SK-N-SH (cell line): ENCODE data around the gene ARMH3.

Experiments
- CTCF ChIP-seq: fragments of 200-600 bp; sonication (generic); IDR thresholded peaks from 2 replicates; pipeline ENCODE4 v1.6.1; 2017; ENCODE audit warnings: antibody characterized with exemption, mild to moderate bottlenecking, moderate library complexity
- EP300 ChIP-seq, 2 experiments: IDR thresholded peaks; 2 replicates each; pipeline versions ENCODE4 v1.4.0 to v1.6.1; 2012; ENCODE audit warnings: borderline replicate concordance in 1 of 2, low read depth in 1 of 2, low read length in 1 of 2
- EZH2phosphoT487 ChIP-seq: fragments of 200-600 bp; sonication (generic); IDR thresholded peaks from 2 replicates; pipeline ENCODE4 v1.6.1; 2017; ENCODE audit warnings: low read depth, mixed run types, mild to moderate bottlenecking, antibody characterized with exemption, moderate library complexity, borderline replicate concordance
- FOSL2 ChIP-seq: IDR thresholded peaks from 2 replicates; pipeline ENCODE4 v1.4.0; 2012; ENCODE audit warnings: low read depth, mild to moderate bottlenecking, moderate library complexity, borderline replicate concordance
- FOXJ3 ChIP-seq: sonication (generic); formaldehyde crosslinking; IDR thresholded peaks from 2 replicates; pipeline ENCODE4 v1.5.1; 2020; ENCODE audit warnings: mild to moderate bottlenecking, missing genetic modification reagents
- JUND ChIP-seq: IDR thresholded peaks from 2 replicates; pipeline ENCODE4 v1.4.0; 2012
- MAX ChIP-seq: IDR thresholded peaks from 2 replicates; pipeline ENCODE4 v1.4.0; 2012; ENCODE audit warnings: low read depth
- NRF1 ChIP-seq: IDR thresholded peaks from 2 replicates; pipeline ENCODE4 v1.6.1; 2012; ENCODE audit warnings: low read depth, mild to moderate bottlenecking, low read length
- POLR2AphosphoS5 ChIP-seq: IDR thresholded peaks from 2 replicates; pipeline ENCODE4 v1.6.1; 2012; ENCODE audit warnings: low read depth, low read length
- RAD21 ChIP-seq: IDR thresholded peaks from 2 replicates; pipeline ENCODE4 v1.6.1; 2012; ENCODE audit warnings: mild to moderate bottlenecking, low read length
- SIN3A ChIP-seq: IDR thresholded peaks from 2 replicates; pipeline ENCODE4 v1.6.1; 2012; ENCODE audit warnings: low read depth, mild to moderate bottlenecking, low read length, moderate library complexity, borderline replicate concordance
- SMC3 ChIP-seq: IDR thresholded peaks from 2 replicates; pipeline ENCODE4 v1.6.1; 2012; ENCODE audit warnings: low read depth, low read length, improper control_type of control experiment
- TCF12 ChIP-seq: IDR thresholded peaks from 2 replicates; pipeline ENCODE4 v1.4.0; 2012

GRCh38 chr10:101950213-101950612 is 105.8 kb downstream of the ARMH3 start:
- no peak for TF ChIP-seq CTCF
- TF ChIP-seq EP300 (IDR thresholded peaks at IDR 0.05; ENCODE audit: borderline replicate concordance in 1 of 2, low read depth in 1 of 2, low read length in 1 of 2), result no peak
- no peak for TF ChIP-seq SMC3
- no peak for TF ChIP-seq FOSL2
- TF ChIP-seq POLR2AphosphoS5, result no peak
- TF ChIP-seq NRF1, result no peak
- TF ChIP-seq JUND, result no peak
- TF ChIP-seq TCF12, result no peak
- no peak for TF ChIP-seq RAD21
- no peak for TF ChIP-seq EZH2phosphoT487
- no peak for TF ChIP-seq FOXJ3
- TF ChIP-seq SIN3A, result no peak
- TF ChIP-seq MAX, result no peak
